ENCODE results near the gene TPCN2.

Gene TPCN2

DNA sequence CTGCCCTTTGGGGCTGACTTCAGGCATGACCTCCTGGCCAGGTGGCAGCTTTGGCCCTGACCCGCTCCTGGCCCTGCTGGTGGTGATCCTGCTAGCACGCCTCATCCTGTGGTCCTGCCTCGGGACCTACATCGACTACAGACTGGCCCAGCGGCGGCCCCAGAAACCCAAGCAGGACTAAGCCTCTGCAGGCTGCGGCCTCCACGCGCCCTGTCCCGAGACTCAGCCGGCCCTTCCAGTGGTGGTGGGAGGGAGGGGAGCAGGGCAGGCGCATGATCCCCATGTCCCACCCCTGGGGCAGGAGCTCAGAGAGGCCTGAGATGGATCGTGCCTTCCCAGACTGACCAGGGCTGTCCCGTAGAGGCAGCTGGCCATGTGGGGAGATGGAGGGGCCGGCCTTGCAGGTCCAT, 109.1 kb downstream of the TPCN2 start:
- Mint-ChIP-seq H3K4me1 (ENCODE audit: low read depth) (peaks cover 14% of the 10 kb centered on the region), H3K9me3 (no peaks in the 10 kb centered on the region), H3K36me3 (ENCODE audit: low read depth) (no peaks in the 10 kb centered on the region), H3K27ac (no peak overlapping the region), H3K4me3 (no peak overlapping the region), H3K27me3 (peaks cover 4% of the 10 kb centered on the region)

- H3K9me3 Mint-ChIP-seq: no peaks in the 10 kb centered on the region
- H3K4me1 Mint-ChIP-seq (ENCODE audit: low read depth): peaks cover 11% of the 10 kb centered on the region
- no peak overlapping the region for H3K27ac Mint-ChIP-seq
- peaks cover 4% of the 10 kb centered on the region for H3K27me3 Mint-ChIP-seq
- no peak overlapping the region for H3K4me3 Mint-ChIP-seq
- H3K36me3 Mint-ChIP-seq (ENCODE audit: low read depth): no peaks in the 10 kb centered on the region
Observed at GRCh38 chr11:69158301-69159149, 109.8 kb downstream of the TPCN2 start.

DNA sequence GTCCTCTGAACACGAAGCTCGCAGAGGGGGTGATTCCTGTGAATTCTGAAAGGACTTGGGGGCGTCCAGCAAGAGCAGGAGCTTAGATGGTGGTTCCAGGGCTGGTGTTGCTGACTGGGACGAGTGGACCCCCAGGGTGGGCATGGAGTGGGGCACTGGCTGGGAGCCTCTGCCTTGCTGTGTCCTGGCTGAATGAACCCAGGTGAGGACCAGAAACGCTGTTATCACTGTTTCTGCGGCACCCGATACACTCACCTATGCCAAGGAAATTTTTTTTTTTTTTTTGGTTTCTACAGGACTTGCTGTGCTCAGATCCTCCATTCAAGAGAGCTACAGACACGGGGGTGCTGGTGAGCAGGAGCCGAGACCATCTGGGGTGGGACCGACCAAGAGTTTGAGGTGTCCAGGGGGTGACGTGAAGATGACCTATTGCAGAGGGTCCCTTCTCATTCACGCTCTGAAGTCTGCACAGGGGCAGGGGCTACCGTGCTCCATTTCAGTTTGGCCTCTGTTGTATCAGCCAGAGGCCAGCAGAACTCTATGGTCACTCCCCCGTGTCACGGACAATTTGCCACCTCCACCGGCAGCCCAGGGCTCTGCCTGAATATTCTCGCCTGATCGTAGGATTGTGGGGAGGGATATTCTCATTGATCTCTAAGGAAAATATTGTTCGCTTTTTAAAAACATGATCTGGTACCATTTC, 110.6 kb downstream of the TPCN2 start:
- Mint-ChIP-seq H3K27ac (no peak overlapping the region), H3K27me3 (peaks cover 4% of the 10 kb centered on the region), H3K4me3 (no peak overlapping the region), H3K9me3 (peaks cover 5% of the 10 kb centered on the region), H3K4me1 (ENCODE audit: low read depth) (peaks cover 10% of the 10 kb centered on the region), H3K36me3 (ENCODE audit: low read depth) (peaks cover 5% of the 10 kb centered on the region)

GRCh38 chr11:69160296-69161116, 111.8 kb downstream of the TPCN2 start:
- peaks cover 10% of the 10 kb centered on the region for H3K4me1 Mint-ChIP-seq (ENCODE audit: low read depth)

GRCh38 chr11:69161117-69161407, 112.3 kb downstream of the TPCN2 start:
- peaks cover 8% of the 10 kb centered on the region for H3K27me3 Mint-ChIP-seq
- H3K27ac Mint-ChIP-seq: no peak overlapping the region
- peaks cover 5% of the 10 kb centered on the region for H3K9me3 Mint-ChIP-seq
- peaks cover 11% of the 10 kb centered on the region for H3K4me1 Mint-ChIP-seq (ENCODE audit: low read depth)
- H3K4me3 Mint-ChIP-seq: no peak overlapping the region
- peaks cover 5% of the 10 kb centered on the region for H3K36me3 Mint-ChIP-seq (ENCODE audit: low read depth)

More at GRCh38 chr11:69160296-69161116, 111.8 kb downstream of the TPCN2 start:
- Mint-ChIP-seq H3K9me3 (peaks cover 5% of the 10 kb centered on the region), H3K4me3 (no peak overlapping the region), H3K27me3 (peaks cover 8% of the 10 kb centered on the region), H3K27ac (no peak overlapping the region), H3K36me3 (ENCODE audit: low read depth) (peaks cover 5% of the 10 kb centered on the region)

- Mint-ChIP-seq H3K27me3 (peaks cover 5% of the 10 kb centered on the region), H3K9me3 (peaks cover 5% of the 10 kb centered on the region), H3K36me3 (ENCODE audit: low read depth) (peaks cover 5% of the 10 kb centered on the region), H3K4me3 (no peak overlapping the region), H3K4me1 (ENCODE audit: low read depth) (peaks cover 21% of the 10 kb centered on the region), H3K27ac (no peak overlapping the region)
Observed at GRCh38 chr11:69162505-69162904, 113.8 kb downstream of the TPCN2 start.

DNA sequence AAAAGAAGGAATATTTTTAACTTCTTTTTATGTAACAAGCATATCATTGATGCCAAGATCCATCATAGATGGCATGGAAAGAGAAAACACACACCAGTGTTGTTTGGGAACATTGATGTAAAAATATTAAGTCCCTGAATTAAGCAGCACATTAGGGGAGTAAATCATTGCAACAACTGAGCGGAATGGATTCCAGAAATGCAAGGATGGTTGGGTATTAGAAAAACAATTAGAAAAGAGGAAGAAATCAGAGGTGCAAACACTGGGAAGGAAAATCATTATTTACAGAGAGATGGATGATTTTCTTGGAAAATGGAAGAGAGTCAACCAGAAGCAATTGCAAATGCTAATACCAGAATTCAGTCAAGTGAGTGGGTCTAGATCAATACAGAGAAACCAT, 115.1 kb downstream of the TPCN2 start:
- Mint-ChIP-seq H3K4me3 (no peak overlapping the region), H3K9me3 (peaks cover 5% of the 10 kb centered on the region), H3K27ac (no peak overlapping the region), H3K27me3 (peaks cover 5% of the 10 kb centered on the region), H3K4me1 (ENCODE audit: low read depth) (peaks cover 26% of the 10 kb centered on the region), H3K36me3 (ENCODE audit: low read depth) (peaks cover 5% of the 10 kb centered on the region)

- H3K36me3 Mint-ChIP-seq (ENCODE audit: low read depth): peaks cover 5% of the 10 kb centered on the region
- peaks cover 26% of the 10 kb centered on the region for H3K4me1 Mint-ChIP-seq (ENCODE audit: low read depth)
- peaks cover 5% of the 10 kb centered on the region for H3K27me3 Mint-ChIP-seq
- peaks cover 5% of the 10 kb centered on the region for H3K9me3 Mint-ChIP-seq
- no peak overlapping the region for H3K4me3 Mint-ChIP-seq
- no peak overlapping the region for H3K27ac Mint-ChIP-seq
Observed at GRCh38 chr11:69164824-69165223, 116.1 kb downstream of the TPCN2 start.

GRCh38 chr11:69165775-69166174, 117.0 kb downstream of the TPCN2 start:
- peaks cover 26% of the 10 kb centered on the region for H3K4me1 Mint-ChIP-seq (ENCODE audit: low read depth)
- H3K36me3 Mint-ChIP-seq (ENCODE audit: low read depth): peaks cover 5% of the 10 kb centered on the region
- H3K4me3 Mint-ChIP-seq: no peak overlapping the region
- H3K27ac Mint-ChIP-seq: no peak overlapping the region
- peaks cover 5% of the 10 kb centered on the region for H3K27me3 Mint-ChIP-seq
- H3K9me3 Mint-ChIP-seq: peaks cover 5% of the 10 kb centered on the region

- Mint-ChIP-seq H3K36me3 (ENCODE audit: low read depth) (peaks cover 5% of the 10 kb centered on the region), H3K27ac (peak overlapping the region; percentile 81), H3K4me1 (ENCODE audit: low read depth) (peaks cover 26% of the 10 kb centered on the region), H3K27me3 (peaks cover 9% of the 10 kb centered on the region), H3K9me3 (peaks cover 5% of the 10 kb centered on the region), H3K4me3 (peak overlapping the region; percentile 54)
Observed at GRCh38 chr11:69166218-69167115, 117.7 kb downstream of the TPCN2 start.

GRCh38 chr11:69167130-69167915, 118.6 kb downstream of the TPCN2 start:
- Mint-ChIP-seq H3K4me1 (ENCODE audit: low read depth) (peaks cover 26% of the 10 kb centered on the region), H3K4me3 (peak overlapping the region; percentile 54), H3K27ac (peak overlapping the region; percentile 81), H3K36me3 (ENCODE audit: low read depth) (peaks cover 5% of the 10 kb centered on the region), H3K9me3 (peaks cover 5% of the 10 kb centered on the region), H3K27me3 (peaks cover 9% of the 10 kb centered on the region)

GRCh38 chr11:69167916-69168691, 119.4 kb downstream of the TPCN2 start:
- H3K4me1 Mint-ChIP-seq (ENCODE audit: low read depth): peaks cover 26% of the 10 kb centered on the region
- peaks cover 9% of the 10 kb centered on the region for H3K27me3 Mint-ChIP-seq
- H3K4me3 Mint-ChIP-seq: no peak overlapping the region
- peaks cover 5% of the 10 kb centered on the region for H3K9me3 Mint-ChIP-seq
- H3K36me3 Mint-ChIP-seq (ENCODE audit: low read depth): peaks cover 5% of the 10 kb centered on the region
- H3K27ac Mint-ChIP-seq: peak overlapping the region; percentile 29

DNA sequence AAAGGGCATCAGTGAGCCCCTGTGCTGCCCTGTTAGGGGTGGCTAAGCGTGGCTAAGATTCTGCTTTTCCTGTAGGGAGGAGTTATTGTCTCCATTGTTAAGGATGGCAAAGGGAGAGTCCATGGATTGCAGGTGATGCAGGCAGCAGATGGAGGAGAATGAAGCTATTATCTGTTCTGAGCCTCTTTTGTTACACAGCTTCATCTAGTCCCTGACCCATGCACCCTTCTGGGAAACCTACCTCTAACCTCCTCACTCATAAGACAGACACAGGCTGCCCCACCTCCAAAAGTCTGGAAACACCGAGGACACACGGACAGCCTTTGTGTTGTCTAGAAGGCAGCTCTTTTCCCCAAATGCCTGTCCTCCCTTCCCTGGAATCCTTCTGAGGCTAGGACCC, 120.7 kb downstream of the TPCN2 start:
- H3K36me3 Mint-ChIP-seq (ENCODE audit: low read depth): no peaks in the 10 kb centered on the region
- no peaks in the 10 kb centered on the region for H3K9me3 Mint-ChIP-seq
- H3K27ac Mint-ChIP-seq: no peak overlapping the region
- peaks cover 9% of the 10 kb centered on the region for H3K27me3 Mint-ChIP-seq
- no peak overlapping the region for H3K4me3 Mint-ChIP-seq
- peaks cover 26% of the 10 kb centered on the region for H3K4me1 Mint-ChIP-seq (ENCODE audit: low read depth)

Data from stimulated activated naive CD8-positive, alpha-beta T cell treated with anti-CD3 and anti-CD28 coated beads, Interleukin-15, Interleukin-2, amounts not matched to agents 100 ng/mL and 50 ng/mL, for 24 hours (primary cell).